Fibroblast of peridontal ligament (primary cell): ENCODE results near the gene KRT34.
"Not testable (repeated sequence)": the region's sequence is repeated elsewhere in the genome, so short reads cannot be mapped to it uniquely, and the experiment has no call there.

ENCODE experiments used
- DNase-seq: peaks from one replicate; pipeline ENCODE4 v3.0.0-alpha.2; 2010; ENCODE audit errors: extremely low read depth

The KRT34 gene

DNA sequence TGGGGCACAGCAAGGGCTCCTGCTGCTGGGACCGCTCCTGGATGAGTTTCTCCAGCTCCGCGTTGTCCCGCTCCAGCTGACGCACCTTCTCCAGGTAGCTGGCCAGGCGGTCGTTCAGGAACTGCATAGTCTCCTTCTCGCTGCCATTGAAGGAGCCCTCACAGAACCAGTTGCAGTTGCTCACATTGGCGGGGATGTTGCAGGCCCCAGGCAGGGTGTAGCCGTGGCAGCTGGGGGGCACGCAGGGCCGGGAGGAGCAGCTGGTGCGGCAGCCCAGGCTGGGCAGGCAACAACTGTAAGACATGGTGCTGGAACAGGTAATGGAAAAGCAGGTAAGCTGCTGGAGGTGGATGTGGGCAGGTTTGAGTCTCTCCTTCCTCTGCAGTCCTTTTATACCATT, at the start of gene KRT34:
Gene KRT34, minus strand, starts transcription at position 364 of the 400 bp plus-strand sequence. Its CDS starts 60 bp downstream, at position 304.
- DNase-seq = not testable (repeated sequence)

GRCh38 chr17:41430376-41430775, 48.3 kb upstream of the KRT34 start:
- not testable (repeated sequence) for DNase-seq

DNA sequence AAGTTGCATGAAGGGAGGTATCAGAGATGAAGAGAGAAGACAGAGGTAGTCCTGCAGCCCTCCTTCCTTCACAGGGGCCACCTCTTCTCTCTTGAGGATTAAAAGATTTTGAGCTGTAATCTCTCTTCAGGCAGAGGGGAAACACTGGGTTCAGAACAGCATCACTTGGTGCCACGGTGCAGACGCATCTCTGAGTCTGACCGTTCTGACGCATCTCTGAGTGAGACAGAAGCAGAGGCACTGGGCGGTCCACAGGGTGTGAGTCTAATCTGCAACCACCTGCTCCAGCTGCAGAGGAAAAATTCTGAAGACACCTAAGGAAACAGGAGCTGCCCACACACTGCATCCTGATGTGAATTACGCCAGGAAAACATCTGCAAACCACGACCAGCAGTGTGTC, 47.6 kb upstream of the KRT34 start:
- DNase-seq = no peak

DNA sequence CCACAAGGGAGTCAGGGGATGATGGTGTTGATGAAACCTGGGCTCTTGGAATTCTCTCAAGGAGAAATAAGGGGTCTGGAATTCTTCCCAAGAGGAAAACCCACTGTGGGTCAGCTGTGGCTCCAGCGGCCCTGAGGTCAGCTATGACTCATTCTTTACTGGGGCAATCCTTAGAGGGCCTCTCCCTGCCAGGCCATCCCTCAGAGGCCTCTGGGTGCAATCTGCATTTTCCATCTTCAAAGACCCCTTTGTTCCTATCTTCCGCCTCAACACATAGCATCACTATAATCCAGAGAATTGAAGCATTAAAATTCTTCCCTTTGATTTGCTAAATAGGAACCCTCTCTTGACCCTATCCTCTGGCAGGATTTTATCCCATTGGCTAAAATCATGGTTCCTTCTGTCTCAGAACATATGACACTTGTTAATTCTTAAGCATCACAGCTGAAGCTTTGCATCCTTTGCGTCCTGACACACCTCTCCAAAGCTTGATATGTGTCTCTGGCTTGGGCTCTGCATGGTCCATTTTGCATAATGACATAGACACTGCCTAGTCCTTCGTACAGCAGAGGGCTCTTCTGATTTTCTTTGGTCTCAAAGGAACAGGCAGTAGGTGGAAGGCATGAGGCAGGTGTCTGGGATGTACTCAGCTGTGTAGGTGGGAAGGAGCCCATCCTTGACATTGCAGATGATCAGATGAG, 46.6 kb upstream of the KRT34 start:
- peak; percentile 65 for DNase-seq

DNA sequence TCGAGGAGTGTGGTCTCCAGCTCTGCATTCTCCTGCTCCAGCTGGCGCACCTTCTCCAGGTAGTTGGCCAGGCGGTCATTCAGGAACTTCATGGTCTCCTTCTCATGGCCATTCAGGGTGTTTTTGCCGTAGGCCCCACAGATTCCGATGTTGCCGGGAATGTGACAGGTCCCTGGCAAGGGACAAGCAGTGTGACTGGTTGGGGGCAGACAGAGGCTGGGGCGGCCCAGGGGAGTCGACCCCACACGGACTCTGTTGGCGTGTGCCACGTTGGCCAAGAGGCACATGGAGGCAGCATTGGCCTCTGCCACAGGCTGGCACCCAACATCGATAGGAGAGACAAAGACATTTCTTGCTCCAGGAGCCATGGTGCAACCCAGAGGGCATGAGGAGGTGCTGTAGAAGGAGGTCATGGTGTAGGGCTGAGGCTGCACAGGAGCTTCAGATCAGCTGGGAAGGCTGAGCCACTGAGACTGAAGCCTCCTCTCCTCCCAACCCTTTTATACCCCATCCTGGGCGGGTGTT, 42.1 kb upstream of the KRT34 start, which contains the start of gene KRT37:
Gene KRT37, minus strand, starts transcription at position 475 of the 525 bp plus-strand sequence. Its CDS starts 62 bp downstream, at position 413.
- no peak for DNase-seq

GRCh38 chr17:41422586-41422985, 40.5 kb upstream of the KRT34 start:
- DNase-seq = not testable (repeated sequence)

DNA sequence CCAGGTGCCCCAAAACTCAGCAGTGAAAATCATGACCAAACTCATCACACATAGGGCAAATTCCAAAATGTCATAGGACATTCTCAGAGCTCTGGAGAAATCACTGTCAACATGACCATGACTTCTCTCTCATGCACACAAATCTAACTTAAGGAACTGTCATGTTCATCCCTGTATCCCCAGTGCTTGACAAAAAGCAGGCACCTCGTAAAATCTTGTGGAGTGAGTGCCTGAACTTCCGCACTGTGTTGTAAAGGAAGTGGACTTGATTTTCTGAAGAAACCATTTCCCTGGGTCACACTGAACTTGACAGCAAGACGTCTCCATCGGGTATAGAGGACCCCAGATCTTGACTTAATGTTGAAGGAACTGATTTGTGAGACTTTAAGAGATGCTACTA, 39.5 kb upstream of the KRT34 start:
- no peak for DNase-seq

DNA sequence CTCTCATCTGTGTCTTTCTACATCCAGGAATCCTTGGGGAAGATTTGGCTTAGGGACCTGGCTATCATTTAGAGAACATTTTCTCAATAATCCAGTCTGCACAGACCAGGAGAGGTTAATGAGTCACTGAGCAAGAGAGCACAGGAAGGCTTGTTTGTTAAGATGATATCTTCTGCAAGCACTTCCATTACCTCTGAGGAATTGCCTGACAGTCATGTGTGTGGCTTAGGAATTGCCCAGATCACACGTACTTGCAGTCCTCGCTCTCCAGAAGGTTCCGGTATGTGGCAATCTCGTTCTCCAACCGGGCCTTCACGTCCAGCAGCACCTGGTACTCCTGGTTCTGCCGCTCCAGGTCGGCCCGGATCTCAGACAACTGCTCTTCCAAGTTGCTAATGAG, 39.0 kb upstream of the KRT34 start:
- DNase-seq = peak; percentile 11

- DNase-seq = peak; percentile 43
Measured at GRCh38 chr17:41420134-41420533, 38.0 kb upstream of the KRT34 start.

DNA sequence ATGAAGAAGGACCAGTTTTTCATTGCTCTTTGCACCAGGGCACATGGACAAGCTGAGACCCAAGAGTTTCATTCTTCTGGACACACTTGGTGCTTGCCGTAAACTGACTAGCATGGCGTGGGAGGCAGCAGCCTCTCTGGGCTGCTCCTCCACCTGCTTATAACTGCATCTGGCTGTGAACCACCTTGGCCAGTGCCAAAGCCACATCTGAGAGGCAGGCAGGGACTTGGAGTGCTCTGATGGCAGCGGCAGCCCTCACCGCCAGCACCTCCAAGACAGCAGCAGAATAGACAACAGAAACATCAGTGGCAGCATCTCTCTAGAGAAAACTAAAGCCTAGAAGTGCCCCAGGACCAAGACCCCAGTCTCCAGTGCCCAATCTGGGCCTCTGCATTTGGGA, 37.6 kb upstream of the KRT34 start:
- no peak for DNase-seq

DNA sequence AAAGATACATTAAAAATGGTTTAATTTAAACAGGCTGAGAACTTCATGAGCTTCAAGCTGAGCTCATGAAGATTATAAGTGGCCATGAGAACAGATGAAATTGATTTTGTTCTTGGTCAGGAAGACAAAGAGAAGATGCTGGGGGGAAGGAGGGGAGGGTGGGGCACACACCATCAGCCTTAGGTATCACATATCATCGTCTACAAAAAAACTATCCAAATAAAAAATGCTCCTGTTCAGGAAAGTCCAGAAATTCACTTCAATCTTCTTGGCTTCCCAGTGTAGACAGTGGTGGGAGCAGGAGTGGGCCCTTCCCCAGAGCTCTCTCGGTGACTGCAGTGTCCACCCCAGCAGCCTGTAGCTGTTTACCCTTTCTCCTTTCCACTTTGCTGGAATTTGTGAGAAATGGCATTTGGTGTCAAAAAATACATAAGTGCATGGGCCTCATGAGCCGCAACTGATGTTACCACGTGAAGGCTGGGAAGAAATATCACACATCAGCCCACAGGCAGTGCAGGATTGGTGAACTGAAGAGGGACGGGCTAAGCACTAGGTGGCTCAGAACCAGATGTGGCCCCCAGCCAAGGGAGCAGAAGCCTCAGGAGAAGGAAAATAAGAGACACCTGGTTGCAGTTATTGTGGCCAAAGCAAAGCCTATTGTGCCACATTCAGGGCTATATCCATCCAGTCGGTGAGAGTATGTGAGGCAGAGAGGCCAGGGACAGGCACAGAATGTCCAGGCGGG, 36.2 kb upstream of the KRT34 start:
- DNase-seq = no peak

GRCh38 chr17:41417576-41418015, 35.5 kb upstream of the KRT34 start:
- DNase-seq = no peak

- DNase-seq = no peak
Measured at GRCh38 chr17:41417127-41417526, 35.0 kb upstream of the KRT34 start.

DNA sequence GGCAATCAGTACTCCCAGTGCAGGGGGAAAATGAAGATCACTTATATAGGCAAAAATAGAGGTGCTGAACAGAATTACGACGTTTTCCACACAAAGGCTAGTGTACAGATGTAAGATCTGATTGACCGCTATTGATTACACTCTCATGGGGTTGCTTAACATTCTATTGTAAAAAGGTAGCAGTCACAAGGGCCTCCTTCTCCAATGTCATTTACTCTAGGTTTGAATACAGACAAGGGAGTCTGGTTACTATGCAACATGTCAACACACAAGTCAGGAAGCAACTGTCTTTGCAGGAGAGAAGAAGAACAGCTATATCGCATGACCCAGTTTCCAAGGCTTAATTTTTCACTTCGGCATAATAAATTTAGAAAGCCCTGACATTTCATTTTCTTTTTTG, 34.4 kb upstream of the KRT34 start:
- DNase-seq = peak; percentile 25

GRCh38 chr17:41415833-41416335, 33.8 kb upstream of the KRT34 start:
- peak; percentile 67 for DNase-seq

DNA sequence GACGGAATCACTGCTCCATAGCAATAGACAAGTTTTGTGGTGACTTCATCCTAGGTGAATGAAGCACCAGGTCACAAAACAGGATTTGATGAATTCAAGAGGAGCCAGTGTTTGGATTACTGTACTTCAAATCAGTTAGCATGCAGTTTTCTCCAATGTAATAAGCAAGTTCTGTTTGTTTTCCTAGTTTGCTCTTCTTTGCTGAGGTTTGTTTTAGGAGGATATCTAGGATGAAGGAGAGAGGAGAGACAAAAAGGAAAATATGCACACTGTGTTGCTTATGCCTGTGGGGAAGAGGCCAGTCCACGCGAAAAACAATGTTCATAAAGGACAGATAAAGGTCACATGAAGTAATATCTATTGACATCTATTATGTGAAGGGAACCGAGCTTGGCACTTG, 33.3 kb upstream of the KRT34 start:
- no peak for DNase-seq

DNA sequence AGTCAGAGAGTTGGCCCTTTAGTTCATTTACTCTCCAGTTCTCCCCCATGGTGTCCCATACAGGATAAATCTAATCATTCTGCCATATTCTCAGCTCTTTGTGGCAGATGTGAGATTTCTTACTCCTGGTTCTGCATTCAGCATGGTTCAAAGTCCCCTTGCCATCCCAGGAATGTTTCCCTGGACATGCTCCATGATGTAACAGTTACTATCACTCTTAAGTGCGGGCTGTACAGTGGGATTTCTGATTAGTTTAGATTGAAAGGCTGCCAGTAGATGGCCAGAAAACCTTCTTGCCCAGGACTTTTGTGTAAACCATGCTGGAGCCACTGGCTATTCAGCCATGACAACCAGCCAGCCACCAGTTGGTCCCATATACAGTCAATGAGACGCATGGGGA, 31.9 kb upstream of the KRT34 start:
- peak; percentile 38 for DNase-seq

GRCh38 chr17:41413353-41413957, 31.3 kb upstream of the KRT34 start:
- DNase-seq = peak; percentile 42

DNA sequence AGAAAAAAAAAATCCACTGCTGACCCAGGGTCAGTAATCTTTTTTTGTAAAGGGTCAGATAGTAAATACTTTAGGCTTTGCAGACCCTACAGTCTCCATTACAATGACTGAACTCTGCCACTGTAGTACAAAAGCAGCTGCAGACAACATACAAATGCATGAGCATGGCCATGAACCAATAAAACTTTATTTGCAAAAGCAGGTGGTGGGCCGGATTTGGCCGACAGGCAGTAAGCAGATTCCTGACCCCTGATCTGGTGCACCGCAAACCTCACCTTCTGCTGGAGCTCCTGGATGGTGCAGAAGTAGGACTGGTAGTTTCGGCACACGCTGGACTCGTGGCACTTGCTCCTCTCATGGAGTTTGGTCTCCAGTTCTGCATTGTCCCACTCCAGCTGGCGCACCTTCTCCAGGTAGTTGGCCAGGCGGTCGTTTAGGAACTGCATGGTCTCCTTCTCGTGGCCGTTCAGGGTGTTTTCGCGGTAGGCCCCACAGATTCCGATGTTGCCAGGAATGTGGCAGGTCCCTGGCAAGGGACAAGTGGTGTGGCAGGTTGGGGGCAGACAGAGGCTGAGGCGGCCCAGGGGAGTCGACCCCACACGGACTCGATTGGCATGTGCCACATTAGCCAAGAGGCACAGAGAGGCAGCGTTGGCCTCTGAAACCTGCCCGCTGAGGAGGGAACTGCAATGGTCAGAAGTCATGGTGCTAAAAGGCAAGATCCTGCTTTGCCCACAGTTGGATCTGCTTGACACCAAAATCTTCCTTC, 29.1 kb upstream of the KRT34 start:
- DNase-seq = no peak

GRCh38 chr17:41407226-41407625, 25.1 kb upstream of the KRT34 start:
- DNase-seq = no peak

DNA sequence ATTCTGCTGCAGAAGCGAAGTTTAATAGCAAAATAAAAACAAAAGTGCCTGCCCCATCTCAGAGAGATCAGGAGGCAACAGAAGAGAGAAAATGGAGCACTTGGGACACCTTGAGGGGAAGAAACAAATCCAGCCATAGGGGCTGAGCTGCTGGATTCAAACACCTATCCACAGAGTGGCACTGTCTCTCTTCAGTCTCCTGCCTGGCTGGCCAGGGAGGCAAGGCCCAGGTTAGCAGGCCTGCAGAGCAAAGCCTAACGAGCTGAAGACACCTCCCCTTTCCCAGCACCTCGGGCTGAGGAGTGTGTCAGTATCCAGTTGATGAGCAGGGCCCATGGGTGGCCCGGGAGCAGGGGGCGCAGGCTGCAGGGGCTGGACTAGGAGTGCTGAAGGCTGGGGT, 24.1 kb upstream of the KRT34 start:
- DNase-seq = no peak
